Measurements from ENCODE around the gene IER2. TPM values are rescaled to one million over a fixed set of nuclear protein-coding genes. Genes with fewer than 3 reads are reported as not detected.

IER2 gene
- total and polyA plus RNA-seq, 2 of the 8 experiments (the other 6 are each of a cell fraction or from before 2014, with no cell fraction given): 84.5 to 138 TPM

- TF ChIP-seq CHD7 (IDR thresholded peaks at IDR 0.05; ENCODE audit: insufficient replicate concordance, low read length) (peak; percentile 79), PHF8 (conservative IDR thresholded peaks at IDR 0.05; ENCODE audit: low read depth, low read length) (no peak), FOSL1 (IDR thresholded peaks at IDR 0.05; ENCODE audit: insufficient read depth, low read depth, low read length) (no peak), POLR2AphosphoS5 (IDR thresholded peaks at IDR 0.05; ENCODE audit: low read depth, low read length) (peak; percentile 70), SIN3A (conservative IDR thresholded peaks at IDR 0.05 in 1 of 2, IDR thresholded peaks at IDR 0.05 in 1 of 2; ENCODE audit: low read depth in 1 of 2, low read length in 2 of 2) (0 out of 4 replicates have a peak, but pooled peaks of 1 of the 2 experiments have one; percentile 70)
These were observed 5.5 kb downstream of the IER2 start (continued) for GRCh38 chr19:13155472-13156359.

Measured in H1 (cell line).